HL-60 (cell line): ENCODE data around the gene KCNJ11.

Experiments used
- DNase-seq, 2 experiments: peaks; one replicate each; pipeline ENCODE4 v3.0.0-alpha.2; 2010 to 2020; ENCODE audit warnings: low read depth in 1 of 2, low spot score in 1 of 2
- H3K27ac ChIP-seq: fragments of 250-450 bp; sonication (Bioruptor Pico); replicated peaks from 2 replicates; pipeline ENCODE4 v1.5.1; 2020; ENCODE audit warnings: mild to moderate bottlenecking, moderate library complexity
- H3K27me3 ChIP-seq: fragments of 250-450 bp; sonication (Bioruptor Pico); 2 replicates; pipeline ENCODE4 v1.5.1; 2021; ENCODE audit warnings: mild to moderate bottlenecking, moderate library complexity; ENCODE audit not compliant: insufficient read depth, poor library complexity, severe bottlenecking
- H3K4me3 ChIP-seq: replicated peaks from 2 replicates; pipeline ENCODE4 v1.5.1; 2011; ENCODE audit warnings: mild to moderate bottlenecking, control low read depth, low read length; ENCODE audit not compliant: insufficient read depth
- CTCF ChIP-seq: IDR thresholded peaks from one replicate; pipeline ENCODE4 v1.5.1; 2011; ENCODE audit warnings: low read length, control low read depth, inconsistent platforms; ENCODE audit not compliant: insufficient read depth
- GABPA ChIP-seq: IDR thresholded peaks from 2 replicates; pipeline ENCODE4 v1.6.1; 2012; ENCODE audit warnings: low read depth
- POLR2AphosphoS5 ChIP-seq: IDR thresholded peaks from 2 replicates; pipeline ENCODE4 v1.6.1; 2012; ENCODE audit warnings: low read depth
- SPI1 ChIP-seq: IDR thresholded peaks from 2 replicates; pipeline ENCODE4 v1.6.1; 2012; ENCODE audit warnings: low read depth, mild to moderate bottlenecking, borderline replicate concordance
- TF ChIP-seq, protein P1 (sequence below): IDR thresholded peaks from 2 replicates; pipeline ENCODE4 v1.6.1; 2012; ENCODE audit warnings: low read depth; ENCODE audit not compliant: insufficient replicate concordance

KCNJ11 gene

GRCh38 chr11:17414317-17414737 lies 25.9 kb upstream of the KCNJ11 start:
- no peak overlapping the region for H3K27ac ChIP-seq
- H3K4me3 ChIP-seq: no peak overlapping the region
- TF ChIP-seq SPI1 (no peak), CTCF (no peak), GABPA (no peak), POLR2AphosphoS5 (no peak)
- TF ChIP-seq, protein P1, sequence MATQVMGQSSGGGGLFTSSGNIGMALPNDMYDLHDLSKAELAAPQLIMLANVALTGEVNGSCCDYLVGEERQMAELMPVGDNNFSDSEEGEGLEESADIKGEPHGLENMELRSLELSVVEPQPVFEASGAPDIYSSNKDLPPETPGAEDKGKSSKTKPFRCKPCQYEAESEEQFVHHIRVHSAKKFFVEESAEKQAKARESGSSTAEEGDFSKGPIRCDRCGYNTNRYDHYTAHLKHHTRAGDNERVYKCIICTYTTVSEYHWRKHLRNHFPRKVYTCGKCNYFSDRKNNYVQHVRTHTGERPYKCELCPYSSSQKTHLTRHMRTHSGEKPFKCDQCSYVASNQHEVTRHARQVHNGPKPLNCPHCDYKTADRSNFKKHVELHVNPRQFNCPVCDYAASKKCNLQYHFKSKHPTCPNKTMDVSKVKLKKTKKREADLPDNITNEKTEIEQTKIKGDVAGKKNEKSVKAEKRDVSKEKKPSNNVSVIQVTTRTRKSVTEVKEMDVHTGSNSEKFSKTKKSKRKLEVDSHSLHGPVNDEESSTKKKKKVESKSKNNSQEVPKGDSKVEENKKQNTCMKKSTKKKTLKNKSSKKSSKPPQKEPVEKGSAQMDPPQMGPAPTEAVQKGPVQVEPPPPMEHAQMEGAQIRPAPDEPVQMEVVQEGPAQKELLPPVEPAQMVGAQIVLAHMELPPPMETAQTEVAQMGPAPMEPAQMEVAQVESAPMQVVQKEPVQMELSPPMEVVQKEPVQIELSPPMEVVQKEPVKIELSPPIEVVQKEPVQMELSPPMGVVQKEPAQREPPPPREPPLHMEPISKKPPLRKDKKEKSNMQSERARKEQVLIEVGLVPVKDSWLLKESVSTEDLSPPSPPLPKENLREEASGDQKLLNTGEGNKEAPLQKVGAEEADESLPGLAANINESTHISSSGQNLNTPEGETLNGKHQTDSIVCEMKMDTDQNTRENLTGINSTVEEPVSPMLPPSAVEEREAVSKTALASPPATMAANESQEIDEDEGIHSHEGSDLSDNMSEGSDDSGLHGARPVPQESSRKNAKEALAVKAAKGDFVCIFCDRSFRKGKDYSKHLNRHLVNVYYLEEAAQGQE: no peak
- H3K27me3 ChIP-seq: peaks cover 6% of the 10 kb centered on the region
- DNase-seq: no peak

DNA sequence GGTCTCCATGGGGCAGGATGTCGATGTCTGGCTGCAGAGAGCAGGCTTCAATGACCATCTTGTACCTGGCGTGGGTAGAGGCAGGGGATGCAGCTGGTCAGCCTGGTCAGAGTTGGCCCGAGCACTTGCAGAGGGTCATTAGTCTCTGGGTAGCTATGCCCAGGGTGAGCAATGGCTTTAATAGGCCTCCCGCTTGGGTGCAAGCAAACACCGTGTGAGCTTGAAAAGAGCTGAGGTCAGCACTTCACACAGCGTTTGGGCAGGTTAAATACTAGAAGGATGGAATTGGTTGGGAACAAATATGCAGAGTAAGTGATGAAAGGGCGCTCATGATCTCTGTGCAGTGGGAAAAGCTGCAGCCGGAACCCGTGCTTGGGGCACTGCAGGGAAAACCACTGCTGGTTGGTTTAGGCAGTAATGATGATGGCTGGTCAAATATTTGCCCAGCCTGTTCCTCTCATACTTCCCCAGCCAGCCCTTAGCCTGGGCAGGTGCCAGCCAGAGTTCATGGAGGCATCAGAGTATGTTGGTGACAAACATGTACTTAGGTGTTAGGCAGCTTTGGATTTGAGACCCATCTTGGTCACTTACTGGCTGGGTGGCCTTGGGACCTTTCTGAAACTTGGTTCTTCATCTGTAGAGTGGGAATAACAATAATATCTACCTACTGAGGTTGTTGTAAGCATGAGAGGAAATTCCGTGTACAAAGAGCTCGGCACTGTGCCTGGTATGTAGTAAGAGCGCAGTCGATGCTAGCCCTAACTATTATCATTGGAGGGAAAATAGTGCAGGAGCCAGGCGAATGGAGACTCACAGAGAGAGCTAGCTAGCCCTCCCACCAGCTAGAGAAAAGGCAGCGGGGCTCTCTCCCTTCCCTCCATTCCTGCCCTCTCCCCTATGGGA lies 25.2 kb upstream of the KCNJ11 start:
- Histone ChIP-seq H3K4me3 (no peak overlapping the region), H3K27me3 (peaks cover 6% of the 10 kb centered on the region), H3K27ac (no peak overlapping the region)
- TF ChIP-seq, protein P1: no peak
- DNase-seq: no peak

- no peak overlapping the region for H3K27ac ChIP-seq
- DNase-seq: no peak
Observed at GRCh38 chr11:17412488-17413180, 24.2 kb upstream of the KCNJ11 start.

More at GRCh38 chr11:17412488-17413180, 24.2 kb upstream of the KCNJ11 start:
- H3K4me3 ChIP-seq: no peak overlapping the region
- TF ChIP-seq, protein P1: no peak
- TF ChIP-seq CTCF: no peak
- TF ChIP-seq GABPA: no peak
- TF ChIP-seq POLR2AphosphoS5: no peak
- TF ChIP-seq SPI1: no peak
- peaks cover 6% of the 10 kb centered on the region for H3K27me3 ChIP-seq
